A549 (cell line): ENCODE measurements around the gene RAB11FIP4.

Source experiments
- BCL3 ChIP-seq: fragments of >200 bp; sonication (Bioruptor Twin); formaldehyde crosslinking; IDR thresholded peaks from 3 replicates; pipeline ENCODE4 v1.6.1; 2016
- TF ChIP-seq, protein P1 (sequence below): fragments of >200 bp; sonication (Bioruptor Twin); formaldehyde crosslinking; IDR thresholded peaks from 3 replicates; pipeline ENCODE4 v1.5.1; 2016

DNA sequence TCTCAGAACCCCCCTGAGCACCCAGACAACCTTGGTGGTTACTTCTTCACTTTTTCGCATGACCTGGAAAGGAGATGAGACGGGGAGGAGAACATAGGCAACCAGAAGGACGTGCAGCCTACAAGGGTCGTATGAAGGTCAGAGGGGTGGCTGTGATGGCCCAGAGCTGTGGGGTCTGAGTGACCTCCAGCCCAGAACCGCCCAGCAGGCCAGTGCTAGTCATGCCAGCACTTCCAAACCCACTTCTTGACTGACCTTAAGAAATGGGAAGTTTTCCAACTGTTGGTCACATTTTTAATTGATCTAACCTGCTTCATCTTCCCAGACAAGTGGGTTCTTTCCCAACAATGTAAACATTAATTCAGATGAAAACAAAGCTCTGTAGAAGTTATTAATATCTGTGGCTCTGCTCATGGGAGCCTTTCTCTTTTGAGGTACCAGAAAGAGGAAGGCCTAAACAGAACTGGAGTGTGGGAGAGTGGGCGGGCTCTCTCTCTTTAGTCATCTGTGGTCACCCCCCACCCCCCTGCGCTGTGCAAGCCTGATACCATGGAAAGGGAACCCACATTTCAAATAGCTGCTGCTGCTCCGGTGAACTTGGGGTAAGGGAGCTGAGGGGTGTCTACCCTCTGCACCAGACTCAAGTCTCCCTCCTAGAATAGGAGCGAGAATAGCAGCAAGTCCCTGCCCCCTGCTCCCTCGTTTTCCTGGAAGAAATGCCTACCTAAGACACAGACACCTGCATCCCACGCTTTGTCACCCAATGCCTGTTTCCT lies 101.6 kb downstream of the RAB11FIP4 start:
- TF ChIP-seq, protein P1, sequence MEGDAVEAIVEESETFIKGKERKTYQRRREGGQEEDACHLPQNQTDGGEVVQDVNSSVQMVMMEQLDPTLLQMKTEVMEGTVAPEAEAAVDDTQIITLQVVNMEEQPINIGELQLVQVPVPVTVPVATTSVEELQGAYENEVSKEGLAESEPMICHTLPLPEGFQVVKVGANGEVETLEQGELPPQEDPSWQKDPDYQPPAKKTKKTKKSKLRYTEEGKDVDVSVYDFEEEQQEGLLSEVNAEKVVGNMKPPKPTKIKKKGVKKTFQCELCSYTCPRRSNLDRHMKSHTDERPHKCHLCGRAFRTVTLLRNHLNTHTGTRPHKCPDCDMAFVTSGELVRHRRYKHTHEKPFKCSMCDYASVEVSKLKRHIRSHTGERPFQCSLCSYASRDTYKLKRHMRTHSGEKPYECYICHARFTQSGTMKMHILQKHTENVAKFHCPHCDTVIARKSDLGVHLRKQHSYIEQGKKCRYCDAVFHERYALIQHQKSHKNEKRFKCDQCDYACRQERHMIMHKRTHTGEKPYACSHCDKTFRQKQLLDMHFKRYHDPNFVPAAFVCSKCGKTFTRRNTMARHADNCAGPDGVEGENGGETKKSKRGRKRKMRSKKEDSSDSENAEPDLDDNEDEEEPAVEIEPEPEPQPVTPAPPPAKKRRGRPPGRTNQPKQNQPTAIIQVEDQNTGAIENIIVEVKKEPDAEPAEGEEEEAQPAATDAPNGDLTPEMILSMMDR = no peak
- TF ChIP-seq BCL3 = no peak
